Esophagus muscularis mucosa (tissue), 3 donors: Measurements from ENCODE around the gene PCMT1.

Experiments
- CTCF ChIP-seq, 3 experiments: fragments of 200-600 bp in 2 of 3; fragments of 450-650 bp in 1 of 3; sonication (generic) in 2 of 3; IDR thresholded peaks; one replicate each; pipeline ENCODE4 v1.5.1; 2017 to 2019; ENCODE audit warnings: antibody characterized with exemption in 3 of 3, mild to moderate bottlenecking in 2 of 3, moderate library complexity in 1 of 3
- POLR2A ChIP-seq: fragments of 450-650 bp; IDR thresholded peaks from one replicate; pipeline ENCODE4 v1.6.1; 2017; ENCODE audit warnings: antibody characterized with exemption, moderate library complexity, mild to moderate bottlenecking, low read depth

GRCh38 chr6:149723771-149724417 is 25.6 kb upstream of the PCMT1 start:
- TF ChIP-seq CTCF (IDR thresholded peaks at IDR 0.05) (peak; percentile 44 to 71 (median 48)), POLR2A (no peak)
